HG03439 (cell line): ENCODE data around the gene CD101.

Source experiments
- ATAC-seq: cut with Tn5 transposase; IDR thresholded peaks from one replicate; pipeline ENCODE4 v1.9.1; 2021; ENCODE audit warnings: mild to moderate bottlenecking, moderate library complexity; ENCODE audit not compliant: unreplicated experiment

Gene CD101

GRCh38 chr1:117051224-117052064 is 49.9 kb downstream of the CD101 start:
- ATAC-seq: peak; percentile 66

- ATAC-seq: no peak
Measured at GRCh38 chr1:117054068-117054467, 52.5 kb downstream of the CD101 start.

- no peak for ATAC-seq
Measured at GRCh38 chr1:117058810-117059209, 57.2 kb downstream of the CD101 start.

- ATAC-seq: peak; percentile 28
Measured at GRCh38 chr1:117059334-117059677, 57.7 kb downstream of the CD101 start.

- peak; percentile 93 for ATAC-seq
Measured at GRCh38 chr1:117059678-117060440, 58.3 kb downstream of the CD101 start, which contains the start of gene TTF2. Gene TTF2, plus strand, starts transcription at chr1:117060326. Its CDS starts 21 bp downstream, at chr1:117060347.

- peak; percentile 6 for ATAC-seq
Measured at GRCh38 chr1:117060441-117061317, 59.1 kb downstream of the CD101 start.

- ATAC-seq: peak; percentile 29
Measured at GRCh38 chr1:117061986-117062415, 60.4 kb downstream of the CD101 start.

GRCh38 chr1:117066367-117066766 is 64.8 kb downstream of the CD101 start:
- no peak for ATAC-seq

GRCh38 chr1:117067533-117068370 is 66.2 kb downstream of the CD101 start:
- ATAC-seq: peak; percentile 61

GRCh38 chr1:117068580-117068979 is 67.0 kb downstream of the CD101 start:
- ATAC-seq: no peak

GRCh38 chr1:117069220-117069844 is 67.8 kb downstream of the CD101 start:
- ATAC-seq: no peak

GRCh38 chr1:117070124-117070523 is 68.6 kb downstream of the CD101 start:
- ATAC-seq: no peak

- ATAC-seq: no peak
Measured at GRCh38 chr1:117076648-117077047, 75.1 kb downstream of the CD101 start.

- ATAC-seq: no peak
Measured at GRCh38 chr1:117077267-117077666, 75.7 kb downstream of the CD101 start.

GRCh38 chr1:117079737-117080136 is 78.2 kb downstream of the CD101 start:
- ATAC-seq: no peak

- ATAC-seq: no peak
Measured at GRCh38 chr1:117084231-117084630, 82.7 kb downstream of the CD101 start.
